HG03432 (cell line): ENCODE results near the gene MDGA2.

Experiments
- ATAC-seq: cut with Tn5 transposase; IDR thresholded peaks from one replicate; pipeline ENCODE4 v1.9.1; 2021; ENCODE audit warnings: mild to moderate bottlenecking, moderate library complexity; ENCODE audit not compliant: unreplicated experiment

The MDGA2 gene

DNA sequence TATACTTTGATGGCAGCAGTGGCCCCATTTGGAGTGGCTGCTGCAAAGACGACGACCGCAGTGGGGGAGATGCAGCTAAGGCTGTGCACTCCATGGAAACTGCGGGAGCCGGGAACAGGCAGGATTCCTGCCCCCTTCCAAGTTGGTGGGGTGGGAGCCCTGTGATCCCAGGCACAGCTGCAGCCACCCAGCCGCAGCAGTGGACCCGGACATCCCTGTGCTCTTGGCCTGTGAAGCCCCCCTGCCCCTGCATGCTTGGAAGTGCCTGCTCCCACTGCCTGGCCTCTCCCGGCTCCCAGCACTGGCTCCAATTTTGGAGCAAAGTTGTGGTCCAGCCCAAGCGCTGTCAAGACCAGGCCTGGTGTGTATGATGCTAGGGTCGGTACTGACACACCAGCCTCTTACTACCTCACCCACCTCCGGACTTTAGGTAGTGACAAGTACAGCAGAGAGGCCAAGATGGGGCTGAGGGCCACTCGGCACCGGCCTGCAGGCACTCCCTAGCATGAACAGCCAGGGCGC is 521.1 kb downstream of the MDGA2 start:
- ATAC-seq = no peak

DNA sequence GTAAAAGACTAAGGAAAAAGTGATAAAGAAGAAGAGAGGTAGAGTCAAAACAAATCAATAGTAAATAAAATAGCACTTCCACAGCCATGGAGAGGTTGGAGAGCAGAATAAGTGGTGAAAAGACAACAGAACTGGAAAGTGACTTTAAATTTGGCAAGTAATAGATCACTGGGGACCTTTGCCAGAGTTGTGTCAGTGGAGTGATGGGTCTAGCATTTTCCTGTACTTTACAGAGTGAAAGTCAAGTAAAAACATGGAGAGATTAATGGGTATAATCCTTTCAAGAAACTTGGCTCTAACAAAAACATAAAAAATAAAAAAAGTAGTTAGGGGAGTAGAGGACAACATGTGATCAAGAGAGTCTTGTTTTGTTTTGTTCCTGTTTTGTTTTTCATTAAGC is 521.7 kb downstream of the MDGA2 start:
- ATAC-seq = no peak

DNA sequence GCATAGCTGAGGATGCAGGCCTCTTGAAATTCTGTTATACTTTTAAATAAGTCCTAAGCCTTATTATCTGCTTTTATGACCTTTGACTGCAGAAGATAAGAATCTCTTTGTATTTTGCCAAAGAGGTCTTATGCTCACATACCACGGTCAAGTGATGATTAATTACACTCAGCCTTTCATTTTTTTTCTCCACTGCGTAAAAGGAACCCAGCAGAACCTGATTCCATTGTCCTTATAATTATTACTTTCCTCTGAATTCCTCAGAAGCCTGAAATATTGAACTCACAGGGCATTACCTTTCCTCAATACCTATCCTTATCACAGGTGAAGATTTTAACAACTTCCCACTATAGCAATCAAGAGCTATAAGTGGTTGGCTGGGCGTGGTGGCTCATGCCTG is 525.1 kb downstream of the MDGA2 start:
- no peak for ATAC-seq

DNA sequence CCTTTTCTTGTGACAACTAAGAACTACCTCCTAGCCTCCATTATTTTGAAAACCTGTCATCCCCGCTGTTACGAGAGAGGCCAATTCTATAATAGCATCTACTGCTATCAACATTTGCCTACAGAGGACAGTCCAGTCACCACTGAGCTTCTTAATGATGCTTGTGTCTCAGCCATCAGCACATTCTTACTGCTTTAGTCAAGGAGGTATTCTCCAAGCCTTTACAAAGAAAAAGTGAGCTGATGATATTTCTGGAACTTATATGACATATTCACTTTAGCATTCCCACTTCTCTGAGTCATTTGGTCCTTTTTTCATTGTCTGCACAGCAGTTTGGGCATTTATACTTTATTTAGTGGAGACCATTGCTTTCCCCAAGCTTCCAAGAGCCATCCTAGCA is 526.1 kb downstream of the MDGA2 start:
- ATAC-seq = no peak

DNA sequence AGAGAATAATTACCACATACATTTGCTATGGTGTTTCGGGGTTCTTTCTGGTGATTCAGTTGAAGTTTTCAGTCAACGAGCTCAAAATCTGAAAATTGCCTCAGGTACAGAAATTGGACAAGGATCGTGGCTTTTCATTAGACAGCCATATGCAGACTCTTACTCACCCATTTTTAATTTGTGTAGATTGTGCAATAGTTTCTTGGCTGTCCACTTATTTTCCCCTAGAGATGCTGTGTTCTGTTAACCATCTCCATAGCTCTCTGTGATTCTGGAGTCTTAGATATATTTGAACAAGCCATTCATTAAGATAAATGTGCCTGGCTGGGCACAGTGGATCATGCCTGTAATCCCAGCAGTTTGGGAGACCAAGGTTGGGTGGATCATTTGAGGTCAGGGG is 526.7 kb downstream of the MDGA2 start:
- no peak for ATAC-seq

DNA sequence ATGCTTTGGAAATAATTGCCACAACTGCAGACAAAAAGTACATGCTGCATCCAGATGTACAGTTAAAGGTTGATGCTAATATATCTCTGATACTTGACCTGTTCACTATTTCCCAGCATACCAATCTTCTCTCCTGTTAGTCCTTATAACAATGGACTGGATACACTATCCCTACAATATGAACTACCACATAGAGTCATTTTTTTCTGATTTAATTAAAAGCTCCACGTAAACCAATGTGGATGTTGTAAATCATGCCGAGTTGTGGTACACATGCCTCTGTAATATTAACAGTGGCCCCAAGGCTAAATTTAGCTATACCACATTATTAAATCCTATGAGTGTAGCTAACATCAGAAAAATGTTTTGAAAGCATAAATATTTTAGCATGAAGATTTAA is 554.8 kb downstream of the MDGA2 start:
- ATAC-seq = no peak

DNA sequence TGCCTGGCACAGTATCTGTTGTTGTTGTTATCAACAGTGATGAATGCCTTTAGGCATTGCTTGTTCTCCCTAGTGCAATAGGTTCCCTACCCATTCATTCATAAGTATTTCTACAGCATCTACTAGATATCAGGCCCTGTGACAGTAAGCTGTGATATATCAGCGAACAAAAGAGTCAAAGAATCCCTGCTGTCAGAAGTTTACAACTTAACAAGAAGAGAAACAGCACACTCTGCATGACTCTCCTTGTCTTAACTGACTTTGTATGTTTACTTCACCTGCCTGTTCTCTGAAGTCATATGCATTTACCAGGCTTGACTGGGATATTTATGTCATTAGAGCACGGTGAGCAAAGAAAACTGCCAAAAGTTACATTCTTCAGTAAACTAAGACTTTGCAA is 571.6 kb downstream of the MDGA2 start:
- no peak for ATAC-seq

DNA sequence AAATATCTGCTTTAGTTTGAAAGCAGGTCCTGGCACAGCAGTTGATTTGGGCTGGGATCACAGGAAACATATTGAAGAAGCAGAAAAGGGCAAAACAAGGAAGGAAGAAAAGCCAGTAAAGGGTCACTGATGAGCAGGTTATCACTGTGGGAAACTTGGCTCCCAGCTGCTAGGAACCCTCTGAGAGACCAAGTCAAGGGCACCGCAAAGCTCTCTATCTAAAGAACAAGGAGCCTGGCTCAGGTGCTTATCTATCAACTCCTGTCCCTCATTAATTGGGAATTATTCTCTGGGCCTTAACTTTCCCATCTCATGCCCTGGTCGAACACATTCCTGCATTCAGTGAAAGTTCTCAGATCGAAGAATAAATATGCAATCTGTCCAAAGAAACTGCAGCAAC is 572.9 kb downstream of the MDGA2 start:
- no peak for ATAC-seq

DNA sequence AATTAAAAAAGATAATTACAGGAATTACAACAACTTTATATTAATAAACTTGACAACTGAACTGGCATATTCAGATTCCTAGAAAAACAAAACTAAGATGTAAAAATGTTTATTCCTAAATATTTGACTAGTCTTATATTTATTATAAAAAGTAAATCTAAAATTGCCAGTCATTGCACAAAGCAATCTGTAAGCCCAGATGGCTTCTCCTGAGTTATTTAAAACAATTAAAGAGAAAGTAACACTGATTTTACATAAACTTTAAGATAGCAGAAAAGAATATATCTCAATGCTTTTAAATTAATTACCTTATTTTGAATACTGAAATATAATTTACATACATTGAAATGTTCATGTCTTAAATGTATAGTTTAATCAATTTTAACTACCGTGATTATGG is 589.7 kb downstream of the MDGA2 start:
- ATAC-seq = no peak

DNA sequence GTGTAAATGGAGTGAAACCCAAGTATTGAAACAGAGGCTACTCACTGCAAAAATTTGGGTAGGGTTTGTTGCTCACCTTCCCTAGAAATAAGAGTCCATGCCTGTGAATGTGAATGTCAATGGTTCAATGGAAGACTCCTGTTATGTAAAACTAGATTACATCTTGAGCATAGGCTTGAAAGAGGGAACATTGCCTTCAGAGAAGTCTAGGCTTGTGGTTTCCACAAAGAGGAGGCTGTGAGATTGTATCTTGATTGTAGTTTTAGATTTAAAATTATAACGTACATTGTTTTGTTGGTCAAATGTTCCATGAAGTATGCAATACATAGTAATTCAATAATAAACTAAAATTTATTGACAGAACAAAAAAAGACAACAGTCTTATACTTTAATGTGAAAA is 610.1 kb downstream of the MDGA2 start:
- ATAC-seq = no peak

DNA sequence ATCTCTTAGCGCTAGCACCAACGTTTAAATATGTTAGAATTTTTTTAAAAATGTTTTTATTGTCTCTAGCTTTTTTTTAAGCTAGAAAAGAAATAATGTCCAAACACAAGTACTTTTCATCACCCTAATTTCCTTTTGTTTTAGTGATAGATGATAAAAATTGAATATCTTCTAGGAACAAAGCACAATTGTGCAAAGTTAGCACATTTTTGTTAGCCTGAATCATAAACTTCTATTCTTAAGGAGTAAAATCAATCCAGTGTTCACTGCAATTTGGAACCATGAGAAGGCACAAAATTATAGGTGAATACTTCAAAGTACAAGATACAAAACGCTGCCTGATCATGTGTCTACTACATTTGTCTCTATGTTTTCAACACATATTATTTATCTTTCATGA is 615.4 kb downstream of the MDGA2 start:
- no peak for ATAC-seq

DNA sequence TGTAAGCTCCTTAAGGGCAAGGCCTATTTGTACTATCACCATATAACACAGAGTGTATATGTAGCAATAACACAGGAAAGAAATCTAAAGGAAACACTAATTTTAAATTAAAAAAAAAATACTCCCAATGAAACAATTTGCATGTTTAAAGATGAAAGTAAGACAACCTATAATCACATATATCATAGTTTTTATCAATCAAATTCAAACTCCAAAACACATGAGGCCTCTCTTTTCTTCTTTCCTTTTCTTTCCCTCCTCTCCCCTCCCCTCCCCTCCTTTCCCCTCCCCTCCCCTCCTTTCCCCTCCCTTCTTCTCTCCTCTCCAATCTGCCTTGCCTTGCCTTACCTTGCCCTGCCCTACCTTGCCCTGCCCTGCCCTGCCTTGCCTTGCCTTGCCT is 618.0 kb downstream of the MDGA2 start:
- ATAC-seq = no peak

DNA sequence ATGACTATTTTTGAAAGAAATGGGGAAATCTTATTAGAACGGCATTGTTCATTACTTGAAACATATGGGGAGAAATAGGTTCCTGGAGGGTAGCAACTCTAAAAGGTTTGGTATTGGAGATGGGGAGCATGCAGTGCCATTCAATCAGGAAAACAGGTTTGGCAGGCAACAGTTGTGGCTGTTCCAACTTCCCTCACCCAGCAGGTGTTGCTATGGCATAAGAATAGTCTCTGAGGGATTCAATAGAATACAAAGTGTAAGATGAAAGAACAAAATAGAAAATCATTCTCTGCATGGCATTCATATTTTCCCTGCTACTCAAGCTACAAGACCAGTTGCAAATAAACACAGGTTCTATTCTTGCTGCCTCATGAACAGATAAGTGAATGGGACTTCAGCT is 630.6 kb downstream of the MDGA2 start:
- ATAC-seq = no peak

DNA sequence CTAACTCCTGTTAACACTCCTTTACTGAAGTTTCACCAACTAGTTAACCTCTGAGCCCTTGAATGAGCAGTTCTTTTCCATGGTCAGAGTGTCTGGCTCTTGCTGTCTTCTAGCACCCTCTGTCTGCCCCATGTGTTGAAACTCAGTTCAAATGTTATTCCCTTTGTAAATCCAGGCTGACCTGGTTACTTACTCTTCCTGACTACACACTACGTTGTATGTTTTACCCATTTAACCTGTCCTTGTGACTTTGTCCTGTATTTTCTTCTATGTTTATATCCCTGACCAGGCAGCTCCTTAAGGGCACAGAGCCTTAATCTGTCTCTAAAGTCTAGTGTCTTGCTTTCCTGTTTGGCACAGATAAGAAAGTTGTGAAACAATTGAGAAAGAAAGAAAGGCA is 634.9 kb downstream of the MDGA2 start:
- ATAC-seq = no peak

DNA sequence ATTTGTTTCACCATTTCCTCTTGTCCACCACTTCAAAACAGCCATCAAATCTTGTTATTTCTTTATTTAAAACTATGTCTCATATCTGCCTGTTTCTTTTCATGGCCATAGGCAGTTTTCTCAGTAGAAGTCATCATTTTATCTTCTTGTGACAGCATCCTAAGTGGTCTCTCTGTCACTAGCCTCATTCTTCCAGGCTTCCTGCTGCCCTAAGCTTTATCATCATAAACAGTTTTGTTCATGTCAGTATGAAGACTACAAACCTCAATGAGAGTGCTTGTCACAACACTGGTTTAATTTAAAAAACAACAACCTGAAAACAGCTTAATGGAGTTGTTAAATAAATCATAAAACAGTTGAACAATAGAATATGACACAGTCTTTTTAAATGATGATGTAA is 636.1 kb downstream of the MDGA2 start:
- no peak for ATAC-seq

DNA sequence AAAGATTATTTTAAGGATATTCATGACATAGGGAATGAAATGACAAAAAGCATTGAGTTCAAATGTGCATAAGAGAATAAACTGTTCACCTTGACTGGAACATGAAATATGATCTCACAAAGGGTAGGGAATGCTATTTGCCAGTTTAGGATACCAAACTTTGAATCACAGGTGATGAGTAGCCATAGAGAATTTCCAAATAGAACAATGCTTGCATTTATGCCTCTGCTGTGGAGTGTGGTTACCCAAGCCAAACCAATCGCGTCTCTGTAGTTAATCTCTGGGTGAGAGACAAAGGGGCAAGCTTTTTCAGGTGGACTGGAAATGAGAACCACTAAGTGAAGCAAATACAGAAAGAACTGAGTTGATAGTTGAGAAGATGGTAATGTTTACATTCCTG is 652.7 kb downstream of the MDGA2 start:
- ATAC-seq = no peak

DNA sequence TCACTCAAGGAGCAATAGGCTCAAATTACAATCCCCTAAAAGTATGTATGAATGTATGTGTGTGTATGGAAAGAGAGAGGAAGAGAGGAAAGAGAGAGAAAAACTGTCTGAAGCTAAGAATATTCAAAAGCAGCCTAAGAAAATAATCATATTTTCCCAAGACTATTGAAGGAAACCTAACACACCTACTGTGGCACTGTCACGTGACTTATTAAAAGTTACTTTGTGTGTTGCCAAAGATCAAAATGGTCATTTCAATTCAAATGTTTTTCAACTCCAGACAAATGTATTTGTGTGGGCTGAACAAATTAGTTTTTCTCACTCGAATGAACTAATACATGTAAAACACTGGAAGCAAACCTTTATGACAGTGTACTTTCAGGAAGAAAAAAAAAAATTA is 654.9 kb downstream of the MDGA2 start:
- ATAC-seq = no peak

DNA sequence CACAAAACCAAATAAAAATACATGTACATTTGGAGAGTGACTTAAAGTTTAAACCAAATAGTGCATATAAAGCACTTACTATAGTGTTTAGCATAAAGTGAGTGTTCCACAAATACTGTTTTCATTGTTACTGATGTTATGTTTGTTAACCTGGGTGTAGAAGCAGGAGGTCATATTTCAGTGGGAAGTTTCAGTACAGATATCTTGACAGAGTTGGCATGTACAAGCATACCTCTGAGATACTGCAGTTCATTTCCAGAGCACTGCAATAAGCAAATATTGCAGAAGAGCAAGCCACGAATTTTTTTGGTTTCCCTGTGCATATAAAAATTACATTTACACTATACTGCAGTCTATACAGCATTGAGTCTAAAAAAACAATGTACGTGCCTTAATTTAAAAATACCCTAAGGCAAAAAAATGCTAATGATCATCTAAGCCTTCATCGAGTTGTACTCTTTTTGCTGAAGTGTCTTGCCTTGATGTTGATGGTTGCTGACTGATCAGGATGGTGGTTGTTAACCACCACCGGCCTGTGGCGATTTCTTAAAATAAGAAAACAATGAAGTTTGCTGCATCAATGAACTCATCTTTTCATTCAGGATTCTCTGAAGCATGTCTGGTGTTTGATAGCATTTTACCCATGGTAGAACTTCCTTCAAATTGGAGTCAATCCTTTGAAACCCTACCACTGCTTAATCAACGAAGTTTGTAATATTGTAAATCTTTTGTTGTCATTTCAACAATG is 662.7 kb downstream of the MDGA2 start:
- ATAC-seq = no peak

DNA sequence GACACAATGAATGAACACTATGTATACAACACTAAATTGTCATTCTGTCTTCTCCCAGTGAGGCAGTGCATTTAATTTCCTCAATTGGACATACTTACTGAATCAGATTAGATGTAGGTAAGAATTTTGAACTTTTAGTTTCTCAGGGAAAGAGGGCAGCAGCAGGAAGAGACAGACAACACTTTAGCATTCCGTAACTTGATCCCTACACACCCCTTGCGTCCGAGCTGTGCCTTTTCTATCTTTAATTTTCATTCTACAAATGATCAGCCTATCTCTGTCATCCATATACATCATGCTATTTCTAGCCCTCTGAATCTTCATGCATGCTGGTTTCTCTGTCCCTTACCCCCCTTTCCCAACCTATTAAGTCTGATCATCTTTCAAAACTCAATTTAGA is 665.8 kb downstream of the MDGA2 start:
- no peak for ATAC-seq

DNA sequence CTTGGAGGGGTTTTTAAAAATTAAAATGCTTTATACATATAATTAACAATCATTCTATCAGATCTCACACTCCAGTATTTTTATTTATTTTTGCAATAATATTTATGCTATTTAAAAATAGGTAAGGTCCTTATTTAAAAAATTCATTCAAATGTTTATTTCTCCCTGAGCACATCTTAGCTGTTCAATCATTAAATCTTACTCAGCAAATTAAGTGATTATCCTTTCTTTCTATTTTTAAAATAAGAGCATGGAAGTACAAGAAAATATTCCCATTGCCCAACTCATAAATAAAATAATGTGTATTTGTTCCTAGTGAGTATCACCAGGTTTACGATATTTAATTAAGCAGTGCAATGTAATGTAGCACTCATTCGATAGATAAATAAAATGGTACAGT is 666.7 kb downstream of the MDGA2 start:
- no peak for ATAC-seq

DNA sequence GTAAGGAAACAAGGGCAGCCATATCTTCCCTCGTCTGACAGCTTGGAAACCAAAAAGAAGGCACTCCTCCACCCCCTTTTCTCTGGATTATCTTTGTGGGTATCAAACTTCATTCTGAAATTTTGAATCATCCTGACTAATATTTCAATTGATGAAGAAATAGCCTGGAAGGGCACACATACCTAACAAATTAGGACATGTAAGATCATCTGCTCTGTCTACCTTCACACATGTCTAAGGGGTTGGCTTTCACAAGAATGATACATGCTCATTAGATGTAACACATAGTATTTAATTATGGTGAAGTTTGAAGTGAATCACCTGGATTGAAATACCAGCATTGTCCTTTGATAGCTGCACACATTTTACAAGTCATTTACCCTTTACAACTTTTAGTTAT is 675.7 kb downstream of the MDGA2 start:
- no peak for ATAC-seq

DNA sequence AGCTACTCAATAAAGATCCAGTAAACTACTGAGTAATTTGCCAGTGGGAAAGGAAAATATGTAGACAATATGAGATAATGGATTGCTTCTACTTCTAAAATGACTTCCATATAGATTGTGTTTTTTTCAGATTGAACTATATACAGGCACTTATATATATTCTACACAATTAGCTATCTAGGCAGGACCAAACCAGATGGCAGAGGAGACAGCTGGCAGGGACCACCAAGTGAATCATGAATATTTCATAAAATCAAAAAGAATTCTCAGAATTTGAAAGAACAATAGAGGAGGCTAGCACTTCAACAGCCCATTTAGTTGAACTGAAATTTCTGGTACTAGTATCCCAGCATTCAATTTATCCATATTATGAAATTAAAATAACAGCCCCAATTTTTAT is 685.8 kb downstream of the MDGA2 start:
- no peak for ATAC-seq

DNA sequence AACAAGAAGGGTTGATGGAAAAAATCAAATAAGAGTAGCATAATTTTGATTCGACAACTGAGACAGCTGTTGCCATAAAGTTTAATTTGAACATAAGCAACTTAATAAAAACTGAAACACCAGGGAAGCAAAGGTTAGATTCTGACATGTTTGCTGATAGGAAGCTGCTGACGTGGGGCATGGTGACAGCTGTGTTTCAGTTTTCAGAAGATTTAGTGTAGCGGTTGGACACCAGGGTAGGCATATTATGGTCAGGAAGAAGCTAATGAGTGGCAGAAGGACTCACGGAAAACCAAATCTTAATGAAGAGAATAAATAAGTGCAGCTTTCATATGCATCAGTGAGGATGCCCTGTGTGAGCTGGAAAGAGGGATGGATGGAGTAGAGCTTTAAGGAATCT is 687.1 kb downstream of the MDGA2 start:
- ATAC-seq = no peak
